ENCODE data around the gene PTS.
"Not testable (repeated sequence)": the region's sequence is repeated elsewhere in the genome, so short reads cannot be mapped to it uniquely, and the experiment has no call there.

The PTS gene

DNA sequence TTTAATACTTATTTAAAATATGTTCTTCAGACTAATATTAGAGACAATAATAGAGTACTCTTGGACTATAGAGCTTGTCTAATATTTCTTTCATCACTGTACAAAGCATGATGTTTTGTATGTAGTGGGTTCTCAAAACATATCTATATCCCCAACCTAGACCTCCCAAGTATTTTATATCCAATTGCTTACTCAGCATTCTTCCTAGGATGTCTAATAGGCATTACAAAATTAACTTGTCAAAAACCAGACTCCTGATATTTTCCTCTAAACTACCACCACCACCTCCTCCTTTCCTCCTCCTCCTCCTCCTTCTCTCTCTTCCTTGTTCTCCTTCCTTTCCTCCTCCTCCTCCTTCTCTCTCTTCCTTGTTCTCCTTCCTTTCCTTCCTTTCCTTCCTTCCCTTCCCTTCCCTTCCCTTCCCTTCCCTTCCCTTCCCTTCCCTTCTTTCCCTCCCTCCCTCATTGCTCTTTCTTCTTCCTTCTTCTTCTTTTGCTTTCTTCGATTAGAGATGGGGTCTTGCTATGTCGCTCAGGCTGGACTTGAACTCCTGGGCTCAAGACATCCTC lies 29.6 kb upstream of the PTS start:
- Histone ChIP-seq H3K27ac (ENCODE audit: insufficient read depth, low read depth, low read length, poor library complexity, severe bottlenecking) (no peak overlapping the region), H3K27me3 (ENCODE audit: control insufficient read depth, insufficient read depth, low read length, poor library complexity, severe bottlenecking) (no peaks in the 10 kb centered on the region), H3K4me3 (ENCODE audit: insufficient read depth, low read depth, low read length) (no peak overlapping the region), H3K9me3 (ENCODE audit: control insufficient read depth, low read length) (no peaks in the 10 kb centered on the region), H3K36me3 (ENCODE audit: control insufficient read depth, insufficient read depth, low read length) (no peaks in the 10 kb centered on the region), H3K4me1 (ENCODE audit: control insufficient read depth, insufficient read depth, low read length) (no peaks in the 10 kb centered on the region)
- WGBS, 2 experiments, result 92% methylated on average over 2 of the region's 2 CpGs

DNA sequence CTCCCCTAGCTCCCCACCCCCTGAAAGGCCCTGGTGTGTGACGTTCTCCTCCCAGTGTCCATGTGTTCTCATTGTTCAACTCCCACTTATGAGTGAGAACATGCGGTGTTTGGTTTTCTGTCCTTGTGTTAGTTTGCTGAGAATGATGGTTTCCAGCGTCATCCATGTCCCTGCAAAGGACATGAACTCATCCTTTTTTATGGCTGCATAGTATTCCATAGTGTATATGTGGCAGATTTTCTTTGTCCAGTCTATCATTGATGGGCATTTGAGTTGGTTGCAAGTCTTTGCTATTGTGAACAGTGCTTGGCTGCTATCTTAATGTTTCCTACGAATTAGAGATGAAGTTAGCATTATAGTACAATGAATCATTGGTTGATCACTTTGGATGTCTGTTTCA lies 27.1 kb upstream of the PTS start:
- whole genome bisulfite sequencing, 2 experiments, result 74 to 81% methylated on average over 3 to 4 of the region's 4 CpGs
- not testable (repeated sequence) for H3K4me1 ChIP-seq (ENCODE audit: control insufficient read depth, insufficient read depth, low read length); H3K27ac ChIP-seq (ENCODE audit: insufficient read depth, low read depth, low read length, poor library complexity, severe bottlenecking); H3K4me3 ChIP-seq (ENCODE audit: insufficient read depth, low read depth, low read length); H3K9me3 ChIP-seq (ENCODE audit: control insufficient read depth, low read length); H3K27me3 ChIP-seq (ENCODE audit: control insufficient read depth, insufficient read depth, low read length, poor library complexity, severe bottlenecking); H3K36me3 ChIP-seq (ENCODE audit: control insufficient read depth, insufficient read depth, low read length)

DNA sequence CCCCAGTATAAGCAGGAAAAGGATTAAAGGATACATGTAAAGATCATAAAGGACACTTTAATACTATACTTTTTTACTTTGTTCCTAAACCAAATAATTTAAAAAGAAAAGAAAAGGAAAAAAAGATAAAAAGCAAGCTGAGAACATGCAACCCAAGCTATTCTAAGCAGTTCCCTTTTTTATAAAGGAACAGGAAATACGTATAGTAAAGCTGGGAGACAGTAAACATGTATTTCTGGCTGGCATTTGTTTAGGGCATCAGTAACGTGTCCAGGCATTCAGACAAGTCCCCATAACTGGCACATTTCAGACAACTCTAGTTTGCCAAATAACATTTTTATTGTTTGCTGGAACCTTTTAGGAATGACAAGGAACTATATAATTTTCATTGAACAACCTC lies 26.0 kb upstream of the PTS start:
- no peaks in the 10 kb centered on the region for H3K36me3 ChIP-seq (ENCODE audit: control insufficient read depth, insufficient read depth, low read length)
- H3K9me3 ChIP-seq (ENCODE audit: control insufficient read depth, low read length), result no peaks in the 10 kb centered on the region
- 44 to 50% methylated on average over 2 of the region's 2 CpGs for whole genome bisulfite sequencing, 2 experiments
- no peak overlapping the region for H3K27ac ChIP-seq (ENCODE audit: insufficient read depth, low read depth, low read length, poor library complexity, severe bottlenecking)
- H3K4me1 ChIP-seq (ENCODE audit: control insufficient read depth, insufficient read depth, low read length), result no peaks in the 10 kb centered on the region
- H3K4me3 ChIP-seq (ENCODE audit: insufficient read depth, low read depth, low read length), result no peak overlapping the region
- no peaks in the 10 kb centered on the region for H3K27me3 ChIP-seq (ENCODE audit: control insufficient read depth, insufficient read depth, low read length, poor library complexity, severe bottlenecking)

DNA sequence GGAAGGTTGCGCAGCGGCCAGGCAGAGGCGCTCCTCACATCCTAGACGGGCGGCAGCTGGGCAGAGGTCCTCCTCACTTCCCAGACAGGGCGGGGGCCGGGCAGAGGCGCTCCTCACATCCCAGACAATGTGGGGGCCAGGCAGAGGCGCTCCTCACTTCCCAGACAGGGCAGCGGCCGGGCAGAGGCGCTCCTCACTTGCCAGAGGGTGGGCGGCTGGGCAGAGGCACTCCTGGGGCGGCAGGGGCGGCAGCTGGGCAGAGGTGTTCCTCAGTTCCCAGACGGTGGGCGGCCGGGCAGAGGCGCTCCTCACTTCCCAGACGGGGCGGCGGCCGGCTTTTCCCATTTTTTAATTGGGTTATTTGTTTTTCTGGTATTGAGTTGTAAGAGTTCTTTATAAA lies 20.2 kb upstream of the PTS start:
- Histone ChIP-seq H3K27me3 (ENCODE audit: control insufficient read depth, insufficient read depth, low read length, poor library complexity, severe bottlenecking) (no peaks in the 10 kb centered on the region), H3K4me3 (ENCODE audit: insufficient read depth, low read depth, low read length) (no peak overlapping the region), H3K9me3 (ENCODE audit: control insufficient read depth, low read length) (no peaks in the 10 kb centered on the region), H3K4me1 (ENCODE audit: control insufficient read depth, insufficient read depth, low read length) (no peaks in the 10 kb centered on the region), H3K27ac (ENCODE audit: insufficient read depth, low read depth, low read length, poor library complexity, severe bottlenecking) (no peak overlapping the region), H3K36me3 (ENCODE audit: control insufficient read depth, insufficient read depth, low read length) (no peaks in the 10 kb centered on the region)
- WGBS, 2 experiments, result 92 to 93% methylated on average over 23 of the region's 23 CpGs

DNA sequence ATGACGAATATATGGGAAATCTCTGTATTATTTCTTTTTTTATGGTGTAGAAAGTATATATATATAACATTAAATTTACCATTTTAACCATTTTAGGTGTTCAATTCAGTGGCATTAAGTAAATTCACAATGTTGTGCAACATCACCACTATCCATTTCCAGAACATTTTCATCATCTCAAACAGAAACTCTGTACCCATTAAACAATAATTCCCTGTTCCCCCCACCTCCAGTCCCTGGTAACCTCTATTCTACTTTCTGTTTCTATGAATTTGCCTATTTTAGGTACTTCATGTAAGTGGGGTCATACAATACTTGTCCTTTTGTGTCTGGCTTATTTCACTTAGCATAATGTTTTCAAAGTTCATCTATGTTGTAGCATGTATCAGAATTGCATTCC lies 15.3 kb upstream of the PTS start:
- no peaks in the 10 kb centered on the region for H3K9me3 ChIP-seq (ENCODE audit: control insufficient read depth, low read length)
- no peak overlapping the region for H3K4me3 ChIP-seq (ENCODE audit: insufficient read depth, low read depth, low read length)
- no peaks in the 10 kb centered on the region for H3K27me3 ChIP-seq (ENCODE audit: control insufficient read depth, insufficient read depth, low read length, poor library complexity, severe bottlenecking)
- no CpG with 5 or more reads among the region's 1 CpG for WGBS, 2 experiments
- no peak overlapping the region for H3K27ac ChIP-seq (ENCODE audit: insufficient read depth, low read depth, low read length, poor library complexity, severe bottlenecking)
- H3K36me3 ChIP-seq (ENCODE audit: control insufficient read depth, insufficient read depth, low read length), result no peaks in the 10 kb centered on the region
- H3K4me1 ChIP-seq (ENCODE audit: control insufficient read depth, insufficient read depth, low read length), result no peaks in the 10 kb centered on the region

DNA sequence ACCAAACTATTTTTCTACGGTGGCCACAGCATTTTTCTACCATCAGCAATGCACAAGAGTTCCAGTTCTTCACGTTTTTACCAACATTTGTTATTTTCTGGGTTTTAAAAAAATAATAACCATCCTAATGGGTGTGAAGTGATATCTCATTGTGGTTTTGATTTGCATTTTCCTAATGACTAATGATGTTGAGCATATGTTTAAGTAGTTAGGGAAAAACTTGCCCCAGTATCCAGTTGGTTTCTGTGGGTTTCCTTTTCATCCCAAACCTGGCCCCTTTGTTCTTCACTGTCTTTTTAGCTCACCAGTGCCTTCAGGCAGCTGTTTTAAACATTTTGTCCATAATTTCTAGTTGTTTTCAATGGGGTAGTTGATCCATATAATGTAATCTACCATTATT lies 14.7 kb upstream of the PTS start:
- Histone ChIP-seq H3K27ac (ENCODE audit: insufficient read depth, low read depth, low read length, poor library complexity, severe bottlenecking) (no peak overlapping the region), H3K9me3 (ENCODE audit: control insufficient read depth, low read length) (no peaks in the 10 kb centered on the region), H3K4me3 (ENCODE audit: insufficient read depth, low read depth, low read length) (no peak overlapping the region), H3K4me1 (ENCODE audit: control insufficient read depth, insufficient read depth, low read length) (no peaks in the 10 kb centered on the region), H3K36me3 (ENCODE audit: control insufficient read depth, insufficient read depth, low read length) (no peaks in the 10 kb centered on the region), H3K27me3 (ENCODE audit: control insufficient read depth, insufficient read depth, low read length, poor library complexity, severe bottlenecking) (no peaks in the 10 kb centered on the region)
- 67 to 80% methylated on average over 1 to 2 of the region's 2 CpGs for WGBS, 2 experiments

DNA sequence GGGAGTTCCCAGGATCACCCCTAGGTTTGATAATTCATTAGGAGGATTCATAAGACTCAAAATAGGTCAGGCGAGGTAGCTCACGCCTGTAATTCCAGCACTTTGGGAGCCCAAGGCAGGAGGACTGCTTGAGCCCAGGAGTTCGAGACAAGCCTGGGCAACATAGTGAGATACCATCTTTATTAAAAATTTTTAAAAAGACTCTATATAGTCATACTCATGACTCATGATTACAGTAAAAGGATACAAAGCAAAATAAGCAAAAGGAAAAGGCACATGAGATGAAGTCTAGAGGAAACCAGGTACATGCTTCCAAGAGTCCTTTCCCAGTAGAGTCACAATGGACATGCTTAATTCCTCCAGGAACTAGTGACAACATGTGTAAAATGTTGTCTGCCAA lies 13.9 kb upstream of the PTS start:
- Histone ChIP-seq H3K4me3 (ENCODE audit: insufficient read depth, low read depth, low read length) (no peak overlapping the region), H3K36me3 (ENCODE audit: control insufficient read depth, insufficient read depth, low read length) (no peaks in the 10 kb centered on the region), H3K27ac (ENCODE audit: insufficient read depth, low read depth, low read length, poor library complexity, severe bottlenecking) (no peak overlapping the region), H3K4me1 (ENCODE audit: control insufficient read depth, insufficient read depth, low read length) (no peaks in the 10 kb centered on the region), H3K9me3 (ENCODE audit: control insufficient read depth, low read length) (no peaks in the 10 kb centered on the region), H3K27me3 (ENCODE audit: control insufficient read depth, insufficient read depth, low read length, poor library complexity, severe bottlenecking) (no peaks in the 10 kb centered on the region)
- WGBS, 2 experiments, result 87 to 91% methylated on average over 2 to 3 of the region's 3 CpGs

DNA sequence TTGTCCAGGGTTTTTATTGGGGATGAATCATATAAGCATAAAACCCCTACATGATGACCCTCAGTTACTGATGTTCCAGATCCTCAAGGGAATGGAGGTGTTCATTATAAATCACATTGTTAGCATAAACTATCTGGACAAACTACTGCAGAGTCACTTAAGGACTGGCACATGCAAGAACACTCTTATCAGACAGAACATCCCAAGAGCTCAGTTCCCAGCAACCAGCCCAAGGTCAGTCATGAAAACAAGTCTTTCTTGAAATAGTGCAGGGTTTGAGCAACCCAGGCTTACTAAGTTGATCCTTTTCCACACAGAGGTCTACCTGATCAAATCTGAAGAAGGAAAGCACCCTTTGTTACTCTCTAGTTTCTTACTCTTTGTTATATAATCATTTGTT lies 13.5 kb upstream of the PTS start:
- Histone ChIP-seq H3K27ac (ENCODE audit: insufficient read depth, low read depth, low read length, poor library complexity, severe bottlenecking) (no peak overlapping the region), H3K4me1 (ENCODE audit: control insufficient read depth, insufficient read depth, low read length) (no peaks in the 10 kb centered on the region), H3K27me3 (ENCODE audit: control insufficient read depth, insufficient read depth, low read length, poor library complexity, severe bottlenecking) (no peaks in the 10 kb centered on the region), H3K4me3 (ENCODE audit: insufficient read depth, low read depth, low read length) (no peak overlapping the region), H3K9me3 (ENCODE audit: control insufficient read depth, low read length) (no peaks in the 10 kb centered on the region), H3K36me3 (ENCODE audit: control insufficient read depth, insufficient read depth, low read length) (no peaks in the 10 kb centered on the region)

DNA sequence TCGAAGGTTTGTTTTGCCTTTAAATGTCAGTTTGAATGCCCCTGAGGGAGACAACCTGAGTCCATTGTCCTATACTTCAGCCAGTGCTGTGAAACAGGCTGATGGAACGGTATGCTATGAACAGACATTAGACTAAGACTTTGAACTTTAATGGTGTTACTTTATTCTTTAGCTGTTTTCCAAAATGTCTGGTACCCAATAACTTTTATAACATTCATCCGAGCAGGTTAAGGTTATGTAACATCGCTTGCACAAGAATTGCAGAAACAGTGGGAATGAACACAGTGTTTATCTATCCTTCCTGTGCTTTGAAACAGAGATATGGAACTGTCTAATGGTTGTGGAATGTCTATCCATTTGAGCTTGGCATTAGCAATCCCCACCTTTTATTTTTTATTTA lies 12.5 kb upstream of the PTS start:
- Histone ChIP-seq H3K4me3 (ENCODE audit: insufficient read depth, low read depth, low read length) (no peak overlapping the region), H3K4me1 (ENCODE audit: control insufficient read depth, insufficient read depth, low read length) (no peaks in the 10 kb centered on the region), H3K36me3 (ENCODE audit: control insufficient read depth, insufficient read depth, low read length) (no peaks in the 10 kb centered on the region), H3K27me3 (ENCODE audit: control insufficient read depth, insufficient read depth, low read length, poor library complexity, severe bottlenecking) (no peaks in the 10 kb centered on the region), H3K27ac (ENCODE audit: insufficient read depth, low read depth, low read length, poor library complexity, severe bottlenecking) (no peak overlapping the region), H3K9me3 (ENCODE audit: control insufficient read depth, low read length) (no peaks in the 10 kb centered on the region)
- 91 to 92% methylated on average over 4 of the region's 4 CpGs for WGBS, 2 experiments

DNA sequence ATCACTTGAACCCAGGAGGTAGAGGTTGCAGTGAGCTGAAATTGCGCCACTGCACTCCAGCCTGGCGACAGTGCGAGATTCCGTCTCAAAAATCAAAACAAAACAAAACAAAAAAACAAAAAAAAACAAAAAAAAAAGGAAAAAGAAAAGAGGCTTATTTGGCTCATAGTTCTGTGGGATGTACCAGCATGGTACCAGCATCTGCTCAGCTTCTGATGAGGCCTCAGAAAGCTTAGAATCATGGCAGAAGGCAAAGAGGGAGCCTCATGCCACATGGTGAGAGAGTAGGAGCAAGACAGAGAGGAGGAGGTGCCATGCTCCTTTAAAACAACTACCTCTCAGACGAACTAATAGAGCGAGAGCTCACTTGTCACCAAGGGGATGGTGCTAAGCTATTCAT lies 10.6 kb upstream of the PTS start:
- no peaks in the 10 kb centered on the region for H3K9me3 ChIP-seq (ENCODE audit: control insufficient read depth, low read length)
- WGBS, 2 experiments, result 62 to 75% methylated on average over 3 of the region's 6 CpGs
- no peaks in the 10 kb centered on the region for H3K4me1 ChIP-seq (ENCODE audit: control insufficient read depth, insufficient read depth, low read length)
- H3K27me3 ChIP-seq (ENCODE audit: control insufficient read depth, insufficient read depth, low read length, poor library complexity, severe bottlenecking), result no peaks in the 10 kb centered on the region
- H3K4me3 ChIP-seq (ENCODE audit: insufficient read depth, low read depth, low read length), result no peak overlapping the region
- H3K27ac ChIP-seq (ENCODE audit: insufficient read depth, low read depth, low read length, poor library complexity, severe bottlenecking), result no peak overlapping the region
- H3K36me3 ChIP-seq (ENCODE audit: control insufficient read depth, insufficient read depth, low read length), result no peaks in the 10 kb centered on the region

DNA sequence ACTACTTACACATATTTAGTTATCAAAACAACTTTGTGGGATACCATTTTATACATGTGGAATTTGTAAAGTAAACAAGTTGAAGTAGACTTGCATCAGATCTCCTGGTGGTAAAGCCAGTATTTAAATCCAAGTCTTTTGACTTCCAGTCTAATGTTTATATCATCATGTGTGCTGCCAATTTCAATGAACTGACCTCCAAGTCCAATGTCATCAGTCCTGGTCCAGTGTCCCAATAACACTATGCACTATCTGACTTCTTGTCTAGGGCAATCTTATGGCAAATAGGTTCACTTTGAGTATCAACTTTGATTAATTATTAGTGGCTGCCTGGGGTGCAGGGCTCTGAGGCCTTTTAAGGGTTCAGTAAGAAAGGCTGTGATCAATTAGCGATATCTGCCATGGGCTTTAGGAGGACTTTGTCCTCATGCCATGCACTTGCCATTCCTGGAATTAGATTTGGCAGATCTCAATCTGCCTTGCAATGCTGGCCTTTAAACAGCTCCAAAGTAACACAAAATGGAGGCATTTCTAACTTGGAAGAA lies 9.6 kb upstream of the PTS start:
- Histone ChIP-seq H3K4me3 (ENCODE audit: insufficient read depth, low read depth, low read length) (no peak overlapping the region), H3K27ac (ENCODE audit: insufficient read depth, low read depth, low read length, poor library complexity, severe bottlenecking) (no peak overlapping the region), H3K4me1 (ENCODE audit: control insufficient read depth, insufficient read depth, low read length) (no peaks in the 10 kb centered on the region), H3K36me3 (ENCODE audit: control insufficient read depth, insufficient read depth, low read length) (no peaks in the 10 kb centered on the region), H3K27me3 (ENCODE audit: control insufficient read depth, insufficient read depth, low read length, poor library complexity, severe bottlenecking) (no peaks in the 10 kb centered on the region), H3K9me3 (ENCODE audit: control insufficient read depth, low read length) (no peaks in the 10 kb centered on the region)
- WGBS, 2 experiments, result 93% methylated on average over 1 of the region's 1 CpG

Data from ectodermal cell (in vitro differentiated cells).